ENCODE results near the gene PAM.

GRCh38 chr5:102946971-102947370 lies 191.9 kb downstream of the PAM start:
- TF ChIP-seq CTCF (IDR thresholded peaks at IDR 0.05) (no peak), POLR2AphosphoS5 (IDR thresholded peaks at IDR 0.05) (no peak), POLR2A (IDR thresholded peaks at IDR 0.05) (no peak)
